Activated CD4-positive, alpha-beta T cell treated with anti-CD3 and anti-CD28 coated beads, Interleukin-2, amount 10 ng/mL, durations not matched to agents 24 days and 14 days (primary cell): ENCODE measurements around the gene NLRP1. TPM values are rescaled to one million over a fixed set of nuclear protein-coding genes. Genes with fewer than 3 reads are reported as not detected.

Source experiments
- DNase-seq: peaks from one replicate; pipeline ENCODE4 v3.0.0; 2022
- H3K27ac Mint-ChIP-seq: one replicate; pipeline ENCODE4 v1.8.0; 2022; ENCODE audit warnings: mild to moderate bottlenecking, mixed read lengths
- H3K27me3 Mint-ChIP-seq: one replicate; pipeline ENCODE4 v1.8.0; 2022; ENCODE audit warnings: mixed read lengths
- H3K36me3 Mint-ChIP-seq: one replicate; pipeline ENCODE4 v1.8.0; 2022; ENCODE audit warnings: low read depth, mild to moderate bottlenecking, mixed read lengths
- H3K4me1 Mint-ChIP-seq: one replicate; pipeline ENCODE4 v1.8.0; 2021; ENCODE audit warnings: mixed read lengths
- H3K4me3 Mint-ChIP-seq: one replicate; pipeline ENCODE4 v1.8.0; 2022; ENCODE audit warnings: mild to moderate bottlenecking, moderate library complexity, mixed read lengths
- H3K9me3 Mint-ChIP-seq: one replicate; pipeline ENCODE4 v1.8.0; 2021; ENCODE audit warnings: mixed read lengths
- intact Hi-C: fragments of 100-400 bp; cut with micrococcal nuclease; formaldehyde crosslinking; loops from one replicate; pipeline ENCODE4 v1.15.1; 2023
- total RNA-seq: library from RNA; stranded (reverse); gene quantifications from 2 replicates; pipeline ENCODE4 v1.2.3, GENCODE V29; 2022

Gene NLRP1
- total RNA-seq: 19.6 and 23.0 TPM in 2 replicates

GRCh38 chr17:5584383-5585286 lies at the start of gene NLRP1:
Gene NLRP1 (minus strand): TSS chr17:5584509. CDS start chr17:5583957, 552 bp downstream.
- Mint-ChIP-seq H3K27me3 (peaks cover 6% of the 10 kb centered on the region), H3K27ac (peak within 1 kb of the TSS; percentile 96), H3K9me3 (no peaks in the 10 kb centered on the region), H3K4me3 (peak within 1 kb of the TSS; percentile 97), H3K36me3 (peaks cover 31% of the 10 kb centered on the region), H3K4me1 (peaks cover 53% of the 10 kb centered on the region)
- peak; percentile 98 for DNase-seq
- intact Hi-C loops: loop anchor here (1.0 to 10.0 kb wide), 4 partner anchors 58 to 1060 kb away; partner anchors contain the start of genes AIPL1, DERL2, KIAA0753 and MIS12

- Mint-ChIP-seq H3K4me3 (no peak overlapping the region), H3K4me1 (no peaks in the 10 kb centered on the region), H3K36me3 (no peaks in the 10 kb centered on the region), H3K9me3 (no peaks in the 10 kb centered on the region), H3K27ac (no peak overlapping the region), H3K27me3 (peaks cover 20% of the 10 kb centered on the region)
- intact Hi-C loops: no loop called here
- DNase-seq: no peak
Observed at GRCh38 chr17:5631958-5632590, 47.8 kb upstream of the NLRP1 start.

GRCh38 chr17:5630434-5630833 lies 46.1 kb upstream of the NLRP1 start:
- Mint-ChIP-seq H3K4me1 (no peaks in the 10 kb centered on the region), H3K4me3 (no peak overlapping the region), H3K36me3 (no peaks in the 10 kb centered on the region), H3K27ac (no peak overlapping the region), H3K27me3 (peaks cover 17% of the 10 kb centered on the region), H3K9me3 (no peaks in the 10 kb centered on the region)
- intact Hi-C loops: no loop called here
- DNase-seq: no peak

- intact Hi-C loops: no loop called here
- Mint-ChIP-seq H3K4me3 (no peak overlapping the region), H3K27ac (no peak overlapping the region), H3K9me3 (no peaks in the 10 kb centered on the region), H3K27me3 (peaks cover 17% of the 10 kb centered on the region), H3K4me1 (no peaks in the 10 kb centered on the region), H3K36me3 (no peaks in the 10 kb centered on the region)
- no peak for DNase-seq
Observed at GRCh38 chr17:5629128-5629527, 44.8 kb upstream of the NLRP1 start.

GRCh38 chr17:5628262-5628661 lies 44.0 kb upstream of the NLRP1 start:
- intact Hi-C loops: no loop called here
- no peaks in the 10 kb centered on the region for H3K9me3 Mint-ChIP-seq
- no peaks in the 10 kb centered on the region for H3K36me3 Mint-ChIP-seq
- no peak overlapping the region for H3K4me3 Mint-ChIP-seq
- no peak overlapping the region for H3K27ac Mint-ChIP-seq
- no peak for DNase-seq
- no peaks in the 10 kb centered on the region for H3K4me1 Mint-ChIP-seq
- peaks cover 17% of the 10 kb centered on the region for H3K27me3 Mint-ChIP-seq

GRCh38 chr17:5624211-5624610 lies 39.9 kb upstream of the NLRP1 start:
- Mint-ChIP-seq H3K9me3 (no peaks in the 10 kb centered on the region), H3K4me1 (no peaks in the 10 kb centered on the region), H3K27ac (no peak overlapping the region), H3K4me3 (no peak overlapping the region), H3K27me3 (peaks cover 8% of the 10 kb centered on the region), H3K36me3 (no peaks in the 10 kb centered on the region)
- no peak for DNase-seq
- intact Hi-C loops: no loop called here

GRCh38 chr17:5621729-5622128 lies 37.4 kb upstream of the NLRP1 start:
- H3K27ac Mint-ChIP-seq: no peak overlapping the region
- no peaks in the 10 kb centered on the region for H3K4me1 Mint-ChIP-seq
- H3K36me3 Mint-ChIP-seq: no peaks in the 10 kb centered on the region
- peaks cover 9% of the 10 kb centered on the region for H3K27me3 Mint-ChIP-seq
- no peak for DNase-seq
- no peak overlapping the region for H3K4me3 Mint-ChIP-seq
- intact Hi-C loops: no loop called here
- no peaks in the 10 kb centered on the region for H3K9me3 Mint-ChIP-seq

GRCh38 chr17:5621026-5621425 lies 36.7 kb upstream of the NLRP1 start:
- H3K4me3 Mint-ChIP-seq: no peak overlapping the region
- DNase-seq: no peak
- peaks cover 9% of the 10 kb centered on the region for H3K27me3 Mint-ChIP-seq
- no peaks in the 10 kb centered on the region for H3K9me3 Mint-ChIP-seq
- no peaks in the 10 kb centered on the region for H3K36me3 Mint-ChIP-seq
- no peaks in the 10 kb centered on the region for H3K4me1 Mint-ChIP-seq
- intact Hi-C loops: no loop called here
- H3K27ac Mint-ChIP-seq: no peak overlapping the region

- H3K9me3 Mint-ChIP-seq: no peaks in the 10 kb centered on the region
- H3K27ac Mint-ChIP-seq: no peak overlapping the region
- no peaks in the 10 kb centered on the region for H3K4me1 Mint-ChIP-seq
- no peak overlapping the region for H3K4me3 Mint-ChIP-seq
- DNase-seq: no peak
- intact Hi-C loops: no loop called here
- peaks cover 14% of the 10 kb centered on the region for H3K27me3 Mint-ChIP-seq
- H3K36me3 Mint-ChIP-seq: no peaks in the 10 kb centered on the region
Observed at GRCh38 chr17:5619088-5619740, 34.9 kb upstream of the NLRP1 start.

- H3K27ac Mint-ChIP-seq: no peak overlapping the region
- intact Hi-C loops: no loop called here
- H3K9me3 Mint-ChIP-seq: no peaks in the 10 kb centered on the region
- H3K4me3 Mint-ChIP-seq: no peak overlapping the region
- H3K36me3 Mint-ChIP-seq: no peaks in the 10 kb centered on the region
- DNase-seq: no peak
- H3K27me3 Mint-ChIP-seq: peaks cover 15% of the 10 kb centered on the region
- no peaks in the 10 kb centered on the region for H3K4me1 Mint-ChIP-seq
Observed at GRCh38 chr17:5618476-5618875, 34.2 kb upstream of the NLRP1 start.

- H3K4me3 Mint-ChIP-seq: no peak overlapping the region
- no peaks in the 10 kb centered on the region for H3K4me1 Mint-ChIP-seq
- H3K27me3 Mint-ChIP-seq: peaks cover 18% of the 10 kb centered on the region
- no peaks in the 10 kb centered on the region for H3K36me3 Mint-ChIP-seq
- H3K27ac Mint-ChIP-seq: no peak overlapping the region
- DNase-seq: no peak
- no peaks in the 10 kb centered on the region for H3K9me3 Mint-ChIP-seq
- intact Hi-C loops: no loop called here
Observed at GRCh38 chr17:5615476-5615875, 31.2 kb upstream of the NLRP1 start.

- intact Hi-C loops: no loop called here
- Mint-ChIP-seq H3K4me1 (no peaks in the 10 kb centered on the region), H3K9me3 (no peaks in the 10 kb centered on the region), H3K27me3 (peaks cover 9% of the 10 kb centered on the region), H3K27ac (no peak overlapping the region), H3K36me3 (no peaks in the 10 kb centered on the region), H3K4me3 (no peak overlapping the region)
- no peak for DNase-seq
Observed at GRCh38 chr17:5610956-5611355, 26.6 kb upstream of the NLRP1 start.

GRCh38 chr17:5608399-5609112 lies 24.2 kb upstream of the NLRP1 start:
- H3K4me3 Mint-ChIP-seq: no peak overlapping the region

More at GRCh38 chr17:5608399-5609112, 24.2 kb upstream of the NLRP1 start:
- H3K4me1 Mint-ChIP-seq: no peaks in the 10 kb centered on the region
- no peak for DNase-seq
- intact Hi-C loops: no loop called here
- no peak overlapping the region for H3K27ac Mint-ChIP-seq
- H3K36me3 Mint-ChIP-seq: no peaks in the 10 kb centered on the region
- H3K27me3 Mint-ChIP-seq: peaks cover 3% of the 10 kb centered on the region
- H3K9me3 Mint-ChIP-seq: no peaks in the 10 kb centered on the region
